C1 segment of cervical spinal cord (tissue), 14 donors: Measurements from ENCODE around the gene ADCY5.
A peak's percentile ranks its signal among the peaks of the same experiment; 100 is the strongest.

ENCODE experiments used
- DNase-seq, 14 donors: peaks; one replicate each; lab custom pipeline; 2025; lab: John Stamatoyannopoulos, UW

The ADCY5 gene

GRCh38 chr3:123388042-123388441 is 60.8 kb downstream of the ADCY5 start:
- no peak for DNase-seq

- no peak for DNase-seq
These were observed 61.4 kb downstream of the ADCY5 start for GRCh38 chr3:123387532-123387931.

- DNase-seq, result no peak
These were observed 62.3 kb downstream of the ADCY5 start for GRCh38 chr3:123386477-123387040.

- peak in 1 of 14 donors; percentile 54 for DNase-seq
These were observed 62.9 kb downstream of the ADCY5 start for GRCh38 chr3:123385981-123386380.

GRCh38 chr3:123385499-123385898 is 63.4 kb downstream of the ADCY5 start:
- no peak for DNase-seq

- no peak for DNase-seq
These were observed 63.9 kb downstream of the ADCY5 start for GRCh38 chr3:123385001-123385401.

- no peak for DNase-seq
These were observed 64.6 kb downstream of the ADCY5 start for GRCh38 chr3:123384256-123384655.

GRCh38 chr3:123383091-123384053 is 65.5 kb downstream of the ADCY5 start:
- no peak for DNase-seq

GRCh38 chr3:123380261-123380660 is 68.6 kb downstream of the ADCY5 start:
- no peak for DNase-seq

- DNase-seq, result no peak
These were observed 69.7 kb downstream of the ADCY5 start for GRCh38 chr3:123379041-123379830.

- no peak for DNase-seq
These were observed 70.4 kb downstream of the ADCY5 start for GRCh38 chr3:123378409-123378915.

- no peak for DNase-seq
These were observed 71.6 kb downstream of the ADCY5 start for GRCh38 chr3:123377243-123377740.

- DNase-seq, result no peak
These were observed 72.2 kb downstream of the ADCY5 start for GRCh38 chr3:123376451-123377242.

- DNase-seq, result no peak
These were observed 73.6 kb downstream of the ADCY5 start for GRCh38 chr3:123375014-123375940.

GRCh38 chr3:123374016-123374415 is 74.9 kb downstream of the ADCY5 start:
- no peak for DNase-seq

- DNase-seq, result no peak
These were observed 75.4 kb downstream of the ADCY5 start for GRCh38 chr3:123373474-123373987.

- no peak for DNase-seq
These were observed 76.0 kb downstream of the ADCY5 start for GRCh38 chr3:123372686-123373473.

GRCh38 chr3:123371859-123372685 is 76.8 kb downstream of the ADCY5 start:
- DNase-seq, result no peak
